SJSA1 (cell line): ENCODE data around the gene TNFRSF25. TPM values are rescaled to one million over a fixed set of nuclear protein-coding genes. Genes with fewer than 3 reads are reported as not detected.
"Not testable (repeated sequence)": the region's sequence is repeated elsewhere in the genome, so short reads cannot be mapped to it uniquely, and the experiment has no call there.

ENCODE experiments used
- DNase-seq, 2 experiments: peaks; one replicate each; pipeline ENCODE4 v3.0.0-alpha.2; 2015 to 2020; ENCODE audit warnings: low spot score in 2 of 2, low read depth in 1 of 2
- H3K27ac ChIP-seq: fragments of 250-450 bp; sonication (Bioruptor Pico); 2 replicates; pipeline ENCODE4 v1.5.1; 2020; ENCODE audit warnings: mild to moderate bottlenecking, moderate library complexity
- H3K27me3 ChIP-seq: fragments of 250-450 bp; sonication (Bioruptor Pico); replicated peaks from 2 replicates; pipeline ENCODE4 v1.5.1; 2020; ENCODE audit warnings: mild to moderate bottlenecking, moderate library complexity
- H3K36me3 ChIP-seq: fragments of 250-450 bp; sonication (Bioruptor Pico); 2 replicates; pipeline ENCODE4 v1.5.1; 2020; ENCODE audit warnings: mild to moderate bottlenecking
- H3K4me1 ChIP-seq: fragments of 250-450 bp; sonication (Bioruptor Pico); replicated peaks from 2 replicates; pipeline ENCODE4 v1.6.1; 2021; ENCODE audit warnings: mild to moderate bottlenecking
- H3K4me3 ChIP-seq: fragments of 250-450 bp; sonication (Bioruptor Pico); 2 replicates; pipeline ENCODE4 v1.5.1; 2020; ENCODE audit warnings: mild to moderate bottlenecking
- H3K9me3 ChIP-seq: fragments of 250-450 bp; sonication (Bioruptor Pico); replicated peaks from 2 replicates; pipeline ENCODE4 v1.5.1; 2020; ENCODE audit warnings: mild to moderate bottlenecking
- total RNA-seq: library from RNA; depleted of rRNA; stranded (reverse); fragments of >200 nt; shearing (Covaris generic); gene quantifications from 2 replicates; pipeline ENCODE4 v1.2.3, GENCODE V29; 2014

The TNFRSF25 gene
- total RNA-seq, 1 experiment from 2014 or later: 0.32 TPM

GRCh38 chr1:6464514-6464836 lies 1.5 kb downstream of the TNFRSF25 start:
- no peak for DNase-seq
- Histone ChIP-seq H3K9me3 (no peaks in the 10 kb centered on the region), H3K27me3 (0 out of 2 replicates have a peak, but pooled peaks cover 4% of the 10 kb centered on the region), H3K4me1 (no peaks in the 10 kb centered on the region), H3K27ac (no peak overlapping the region), H3K36me3 (no peaks in the 10 kb centered on the region), H3K4me3 (no peak overlapping the region)

GRCh38 chr1:6463120-6463412 lies 2.9 kb downstream of the TNFRSF25 start:
- Histone ChIP-seq H3K4me1 (no peaks in the 10 kb centered on the region), H3K4me3 (no peak overlapping the region), H3K36me3 (no peaks in the 10 kb centered on the region), H3K9me3 (no peaks in the 10 kb centered on the region), H3K27ac (no peak overlapping the region), H3K27me3 (0 out of 2 replicates have a peak, but pooled peaks cover 6% of the 10 kb centered on the region)
- no peak for DNase-seq

- Histone ChIP-seq H3K27ac (no peak overlapping the region), H3K9me3 (no peaks in the 10 kb centered on the region), H3K27me3 (0 out of 2 replicates have a peak, but pooled peaks cover 6% of the 10 kb centered on the region), H3K4me1 (no peaks in the 10 kb centered on the region), H3K4me3 (no peak overlapping the region), H3K36me3 (no peaks in the 10 kb centered on the region)
- no peak for DNase-seq
Measured at GRCh38 chr1:6462412-6463119, 3.4 kb downstream of the TNFRSF25 start.

- 0 out of 2 replicates have a peak, but pooled peaks cover 6% of the 10 kb centered on the region for H3K27me3 ChIP-seq
- no peak for DNase-seq
- no peaks in the 10 kb centered on the region for H3K36me3 ChIP-seq
- H3K4me1 ChIP-seq: no peaks in the 10 kb centered on the region
- no peak overlapping the region for H3K4me3 ChIP-seq
- no peaks in the 10 kb centered on the region for H3K9me3 ChIP-seq
- no peak overlapping the region for H3K27ac ChIP-seq
Measured at GRCh38 chr1:6461538-6462411, 4.2 kb downstream of the TNFRSF25 start.

- Histone ChIP-seq H3K9me3 (no peaks in the 10 kb centered on the region), H3K4me1 (no peaks in the 10 kb centered on the region), H3K4me3 (no peak overlapping the region), H3K27me3 (peaks cover 6% of the 10 kb centered on the region; the same call in 1 of the 2 replicates), H3K27ac (no peak overlapping the region), H3K36me3 (no peaks in the 10 kb centered on the region)
- DNase-seq: no peak
Measured at GRCh38 chr1:6461051-6461530, 4.9 kb downstream of the TNFRSF25 start.

- no peak for DNase-seq
- H3K27me3 ChIP-seq: peaks cover 9% of the 10 kb centered on the region
- H3K4me1 ChIP-seq: no peaks in the 10 kb centered on the region
- H3K4me3 ChIP-seq: no peak overlapping the region
- H3K27ac ChIP-seq: no peak overlapping the region
- H3K36me3 ChIP-seq: no peaks in the 10 kb centered on the region
- H3K9me3 ChIP-seq: no peaks in the 10 kb centered on the region
Measured at GRCh38 chr1:6460301-6461050, 5.5 kb downstream of the TNFRSF25 start.

GRCh38 chr1:6459850-6460265 lies 6.1 kb downstream of the TNFRSF25 start:
- Histone ChIP-seq H3K27ac (no peak overlapping the region), H3K4me1 (no peaks in the 10 kb centered on the region)

GRCh38 chr1:6456800-6457466 lies 9.0 kb downstream of the TNFRSF25 start:
- Histone ChIP-seq H3K36me3 (no peaks in the 10 kb centered on the region), H3K27ac (no peak overlapping the region), H3K4me1 (no peaks in the 10 kb centered on the region), H3K27me3 (peaks cover 31% of the 10 kb centered on the region), H3K9me3 (no peaks in the 10 kb centered on the region), H3K4me3 (no peak overlapping the region)
- DNase-seq: no peak

More at GRCh38 chr1:6459850-6460265, 6.1 kb downstream of the TNFRSF25 start:
- Histone ChIP-seq H3K27me3 (peaks cover 15% of the 10 kb centered on the region), H3K4me3 (no peak overlapping the region), H3K9me3 (no peaks in the 10 kb centered on the region), H3K36me3 (no peaks in the 10 kb centered on the region)
- no peak for DNase-seq

- not testable (repeated sequence) for H3K9me3 ChIP-seq, DNase-seq, H3K27ac ChIP-seq, H3K36me3 ChIP-seq, H3K4me1 ChIP-seq, H3K4me3 ChIP-seq
- H3K27me3 ChIP-seq: peaks cover 31% of the 10 kb centered on the region
Measured at GRCh38 chr1:6455752-6456520, 10.0 kb downstream of the TNFRSF25 start.

GRCh38 chr1:6454856-6455751 lies 10.9 kb downstream of the TNFRSF25 start:
- no peak overlapping the region for H3K27ac ChIP-seq
- no peak for DNase-seq
- no peak overlapping the region for H3K4me3 ChIP-seq
- H3K4me1 ChIP-seq: no peaks in the 10 kb centered on the region
- H3K9me3 ChIP-seq: no peaks in the 10 kb centered on the region
- peaks cover 36% of the 10 kb centered on the region for H3K27me3 ChIP-seq
- no peaks in the 10 kb centered on the region for H3K36me3 ChIP-seq

GRCh38 chr1:6453895-6454855 lies 11.8 kb downstream of the TNFRSF25 start:
- H3K4me3 ChIP-seq, H3K27ac ChIP-seq, H3K4me1 ChIP-seq, H3K9me3 ChIP-seq, DNase-seq, H3K36me3 ChIP-seq: not testable (repeated sequence)
- peaks cover 35% of the 10 kb centered on the region for H3K27me3 ChIP-seq
